Neutrophil (primary cell): ENCODE data around the gene ACAA1.
A peak's percentile ranks its signal among the peaks of the same experiment; 100 is the strongest.

Source experiments
- H3K27ac ChIP-seq: fragments of 200-600 bp; sonication (generic); 2 replicates; pipeline ENCODE4 v1.5.1; 2016; ENCODE audit warnings: mild to moderate bottlenecking, moderate library complexity
- H3K27me3 ChIP-seq: fragments of 200-600 bp; sonication (generic); 2 replicates; pipeline ENCODE4 v1.6.0; 2016; ENCODE audit warnings: mild to moderate bottlenecking
- H3K36me3 ChIP-seq: fragments of 200-600 bp; sonication (generic); 2 replicates; pipeline ENCODE4 v1.5.1; 2017
- H3K4me1 ChIP-seq, 2 experiments: fragments of 200-600 bp in 1 of 2; sonication (generic) in 1 of 2; 1 replicate in 1 of 2; 2 replicates in 1 of 2; pipeline versions ENCODE4 v1.5.1 to v1.6.1; 2013 to 2016; ENCODE audit warnings: low read depth in 1 of 2, low read length in 1 of 2, mild to moderate bottlenecking in 1 of 2, moderate library complexity in 1 of 2; ENCODE audit not compliant: control insufficient read depth in 1 of 2, insufficient read depth in 1 of 2
- H3K4me3 ChIP-seq, 2 experiments: fragments of 200-600 bp in 1 of 2; sonication (generic) in 1 of 2; 1 replicate in 1 of 2; 2 replicates in 1 of 2; pipeline ENCODE4 v1.5.1; 2013 to 2016; ENCODE audit warnings: low read depth in 1 of 2, low read length in 1 of 2, mild to moderate bottlenecking in 1 of 2, moderate library complexity in 1 of 2
- H3K9me3 ChIP-seq: fragments of 200-600 bp; sonication (generic); 2 replicates; pipeline ENCODE4 v1.5.1; 2016
- TF ChIP-seq, protein P1 (sequence below): fragments of 200-600 bp; sonication (generic); IDR thresholded peaks from 2 replicates; pipeline ENCODE4 v1.5.1; 2016; ENCODE audit warnings: antibody characterized with exemption

ACAA1 gene

DNA sequence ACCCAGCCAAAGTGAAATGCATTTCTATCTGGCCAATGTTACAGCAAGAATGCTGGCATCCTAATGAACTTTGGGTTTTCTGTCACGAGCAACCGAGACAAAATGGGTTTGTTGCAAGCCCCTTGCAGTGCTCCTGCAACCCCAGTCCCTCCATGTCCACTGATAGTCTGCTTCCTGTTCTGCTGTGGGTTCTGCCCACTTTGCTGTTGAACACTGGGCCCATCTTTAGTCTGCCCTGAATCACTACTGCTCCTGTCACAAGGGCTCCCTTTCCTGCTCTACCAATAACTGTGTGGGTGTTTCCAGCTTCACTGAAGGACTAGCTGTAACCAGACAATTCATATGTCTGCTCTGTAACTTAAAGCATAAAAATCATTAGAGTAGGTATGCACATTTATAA is 15.7 kb upstream of the ACAA1 start:
- Histone ChIP-seq H3K9me3 (no peaks in the 10 kb centered on the region), H3K27me3 (no peaks in the 10 kb centered on the region), H3K27ac (peak overlapping the region; percentile 97), H3K4me3 (peak overlapping the region in 1 of 2 experiments; percentile 39), H3K36me3 (no peaks in the 10 kb centered on the region), H3K4me1 (peaks cover 73 to 75% of the 10 kb centered on the region in 2 experiments)
- TF ChIP-seq, protein P1, sequence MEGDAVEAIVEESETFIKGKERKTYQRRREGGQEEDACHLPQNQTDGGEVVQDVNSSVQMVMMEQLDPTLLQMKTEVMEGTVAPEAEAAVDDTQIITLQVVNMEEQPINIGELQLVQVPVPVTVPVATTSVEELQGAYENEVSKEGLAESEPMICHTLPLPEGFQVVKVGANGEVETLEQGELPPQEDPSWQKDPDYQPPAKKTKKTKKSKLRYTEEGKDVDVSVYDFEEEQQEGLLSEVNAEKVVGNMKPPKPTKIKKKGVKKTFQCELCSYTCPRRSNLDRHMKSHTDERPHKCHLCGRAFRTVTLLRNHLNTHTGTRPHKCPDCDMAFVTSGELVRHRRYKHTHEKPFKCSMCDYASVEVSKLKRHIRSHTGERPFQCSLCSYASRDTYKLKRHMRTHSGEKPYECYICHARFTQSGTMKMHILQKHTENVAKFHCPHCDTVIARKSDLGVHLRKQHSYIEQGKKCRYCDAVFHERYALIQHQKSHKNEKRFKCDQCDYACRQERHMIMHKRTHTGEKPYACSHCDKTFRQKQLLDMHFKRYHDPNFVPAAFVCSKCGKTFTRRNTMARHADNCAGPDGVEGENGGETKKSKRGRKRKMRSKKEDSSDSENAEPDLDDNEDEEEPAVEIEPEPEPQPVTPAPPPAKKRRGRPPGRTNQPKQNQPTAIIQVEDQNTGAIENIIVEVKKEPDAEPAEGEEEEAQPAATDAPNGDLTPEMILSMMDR: no peak

DNA sequence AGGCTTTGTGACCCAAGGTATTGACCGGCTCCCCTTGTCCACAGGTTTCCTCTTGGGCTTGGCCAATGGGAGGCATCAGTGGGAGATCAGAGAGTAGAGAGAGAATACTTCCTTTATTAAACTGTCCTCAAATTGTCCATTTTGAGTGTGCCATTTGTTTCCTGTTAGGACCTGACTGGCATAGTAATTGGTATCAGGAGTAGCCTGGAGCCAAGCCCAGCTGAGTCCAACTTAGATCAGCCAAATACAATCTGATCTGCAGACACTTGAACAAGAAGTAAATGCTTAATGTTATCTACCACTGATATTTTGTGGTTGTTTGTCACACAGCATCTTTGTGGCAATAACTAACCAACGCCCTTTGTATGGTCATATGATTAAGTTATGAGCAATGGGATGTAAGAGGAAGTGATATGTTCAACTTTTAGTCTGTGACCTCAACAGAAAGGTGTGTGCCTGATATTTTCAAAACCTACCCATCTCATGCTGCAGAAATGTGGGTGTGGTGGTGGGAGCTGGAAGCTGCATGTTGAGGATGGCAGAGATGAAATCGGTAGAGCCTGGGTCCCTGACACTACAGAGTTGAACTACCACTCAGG is 14.8 kb upstream of the ACAA1 start:
- peak overlapping the region; percentile 97 for H3K27ac ChIP-seq
- no peaks in the 10 kb centered on the region for H3K36me3 ChIP-seq
- no peaks in the 10 kb centered on the region for H3K27me3 ChIP-seq
- TF ChIP-seq, protein P1: no peak
- peak overlapping the region; percentile 9 to 39 for H3K4me3 ChIP-seq
- H3K9me3 ChIP-seq: no peaks in the 10 kb centered on the region
- H3K4me1 ChIP-seq: peaks cover 82 to 83% of the 10 kb centered on the region in 2 experiments

DNA sequence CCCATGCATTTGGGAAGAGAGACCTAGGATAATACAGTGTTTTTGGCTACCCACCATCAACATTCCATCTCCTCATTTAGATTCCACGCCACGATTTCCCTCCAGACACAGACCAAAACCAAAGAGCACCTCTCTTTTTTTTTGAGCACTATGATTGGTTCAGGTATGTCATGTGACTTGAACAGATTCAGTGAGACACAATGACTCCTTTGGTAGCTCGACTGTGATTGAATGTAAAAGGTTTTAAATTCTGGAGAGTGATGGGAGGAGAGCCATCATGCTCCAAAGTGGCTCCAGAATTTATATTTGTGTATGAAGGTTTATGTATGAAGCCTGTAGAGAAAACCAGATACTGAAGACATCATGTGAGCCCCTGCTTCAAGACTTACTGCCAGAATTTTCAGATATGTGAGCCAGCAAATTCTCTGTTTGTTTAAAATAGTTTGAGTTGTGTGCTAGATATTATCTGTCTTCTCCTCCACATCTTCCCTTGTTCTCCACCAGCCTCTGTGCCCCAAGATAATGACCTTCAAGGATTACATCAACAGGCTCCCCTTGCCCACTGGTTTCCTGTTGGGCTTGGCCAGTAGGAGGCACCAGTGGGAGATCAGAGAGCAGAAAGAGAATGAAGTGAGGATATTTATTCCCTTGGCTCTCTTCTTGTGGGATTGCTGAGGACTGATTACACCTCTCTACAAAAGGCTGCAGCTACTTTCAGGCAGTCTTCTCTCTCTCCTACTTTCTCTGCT is 14.0 kb upstream of the ACAA1 start:
- TF ChIP-seq, protein P1: no peak
- H3K27ac ChIP-seq: peak overlapping the region; percentile 97
- peaks cover 90 to 91% of the 10 kb centered on the region in 2 experiments for H3K4me1 ChIP-seq
- H3K36me3 ChIP-seq: no peaks in the 10 kb centered on the region
- H3K9me3 ChIP-seq: no peaks in the 10 kb centered on the region
- peak overlapping the region; percentile 9 to 39 for H3K4me3 ChIP-seq
- no peaks in the 10 kb centered on the region for H3K27me3 ChIP-seq

DNA sequence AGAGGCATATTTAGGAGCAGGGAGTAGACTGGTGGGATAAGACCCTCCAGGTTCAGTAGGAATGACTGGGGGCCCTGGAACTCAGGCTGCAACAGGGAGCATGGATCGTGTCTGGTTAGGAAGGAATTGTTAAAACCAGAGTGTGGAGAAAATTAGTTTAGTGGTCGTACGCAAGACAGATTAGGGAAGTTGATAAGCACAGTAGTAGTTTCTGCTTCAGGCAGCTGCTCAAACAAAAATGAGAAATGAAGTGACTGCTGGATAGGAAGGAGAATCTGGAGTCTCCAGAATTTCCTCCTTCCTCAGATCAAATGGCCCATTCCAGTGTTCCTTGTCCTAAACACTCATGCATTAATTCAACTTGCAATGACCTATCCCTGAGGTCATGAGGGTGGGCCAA is 12.8 kb upstream of the ACAA1 start:
- Histone ChIP-seq H3K27ac (peak overlapping the region; percentile 97), H3K4me3 (peak overlapping the region in 1 of 2 experiments; percentile 18), H3K27me3 (no peaks in the 10 kb centered on the region), H3K4me1 (peaks cover 87 to 88% of the 10 kb centered on the region in 2 experiments), H3K36me3 (no peaks in the 10 kb centered on the region), H3K9me3 (no peaks in the 10 kb centered on the region)
- TF ChIP-seq, protein P1: no peak

DNA sequence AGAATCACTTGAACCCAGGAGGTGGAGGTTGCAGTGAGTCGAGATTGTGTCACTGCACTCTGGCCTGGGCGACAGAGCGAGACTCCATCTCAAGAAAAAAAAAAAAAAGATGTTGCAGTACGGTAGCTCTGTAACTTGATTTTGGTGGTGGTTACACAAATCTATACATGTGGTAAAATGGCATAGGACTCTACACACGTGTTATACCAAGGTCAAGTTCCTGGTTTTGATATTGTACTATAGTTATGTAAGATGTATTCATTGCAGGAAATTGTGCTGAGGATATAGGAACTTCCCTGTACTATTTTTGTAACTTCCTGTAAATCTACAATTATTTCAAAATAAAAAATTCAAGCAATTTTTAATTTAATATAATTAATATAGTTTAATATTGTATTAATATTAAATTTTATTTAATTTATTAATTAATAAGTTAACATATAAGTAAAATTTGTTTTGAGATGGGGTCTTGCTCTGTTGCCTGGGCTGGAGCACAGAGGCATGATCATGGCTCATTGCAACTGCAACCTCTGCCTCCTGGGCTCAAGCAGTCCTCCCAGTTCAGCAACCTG is 11.5 kb upstream of the ACAA1 start:
- no peaks in the 10 kb centered on the region for H3K9me3 ChIP-seq
- TF ChIP-seq, protein P1: no peak
- peak overlapping the region in 1 of 2 experiments; percentile 28 for H3K4me3 ChIP-seq
- peak overlapping the region; percentile 97 for H3K27ac ChIP-seq
- H3K27me3 ChIP-seq: no peaks in the 10 kb centered on the region
- H3K4me1 ChIP-seq: peaks cover 74 to 87% of the 10 kb centered on the region in 2 experiments
- no peaks in the 10 kb centered on the region for H3K36me3 ChIP-seq
